GM19240 (cell line): Measurements from ENCODE around the gene DIP2C.
A peak's percentile ranks its signal among the peaks of the same experiment; 100 is the strongest.
"Not testable (repeated sequence)": the region's sequence is repeated elsewhere in the genome, so short reads cannot be mapped to it uniquely, and the experiment has no call there.

Source experiments
- DNase-seq: peaks from one replicate; pipeline ENCODE4 v3.0.0; 2011; ENCODE audit warnings: low spot score; ENCODE audit not compliant: insufficient read length

The DIP2C gene

GRCh38 chr10:287026-287709, 402.3 kb downstream of the DIP2C start:
- DNase-seq, result no peak

GRCh38 chr10:285216-285615, 404.3 kb downstream of the DIP2C start:
- no peak for DNase-seq

GRCh38 chr10:283916-284356, 405.5 kb downstream of the DIP2C start:
- peak; percentile 73 for DNase-seq

GRCh38 chr10:283140-283479, 406.4 kb downstream of the DIP2C start:
- no peak for DNase-seq

GRCh38 chr10:282294-283139, 407.0 kb downstream of the DIP2C start:
- DNase-seq, result no peak

GRCh38 chr10:279655-280054, 409.8 kb downstream of the DIP2C start:
- DNase-seq, result no peak

GRCh38 chr10:279232-279631, 410.2 kb downstream of the DIP2C start:
- DNase-seq, result no peak

- DNase-seq, result no peak
These were observed 410.8 kb downstream of the DIP2C start for GRCh38 chr10:278707-279106.

- no peak for DNase-seq
These were observed 411.5 kb downstream of the DIP2C start for GRCh38 chr10:277963-278362.

- no peak for DNase-seq
These were observed 413.8 kb downstream of the DIP2C start for GRCh38 chr10:275680-276079.

- no peak for DNase-seq
These were observed 414.6 kb downstream of the DIP2C start for GRCh38 chr10:274866-275265.

- no peak for DNase-seq
These were observed 416.4 kb downstream of the DIP2C start for GRCh38 chr10:273088-273487.

GRCh38 chr10:271722-272121, 417.7 kb downstream of the DIP2C start:
- DNase-seq, result no peak

- no peak for DNase-seq
These were observed 418.3 kb downstream of the DIP2C start for GRCh38 chr10:271201-271600.

- no peak for DNase-seq
These were observed 419.9 kb downstream of the DIP2C start for GRCh38 chr10:269440-270074.

- no peak for DNase-seq
These were observed 421.8 kb downstream of the DIP2C start for GRCh38 chr10:267705-268104.

GRCh38 chr10:266974-267425, 422.5 kb downstream of the DIP2C start:
- DNase-seq, result no peak

- not testable (repeated sequence) for DNase-seq
These were observed 423.5 kb downstream of the DIP2C start for GRCh38 chr10:265816-266588.

GRCh38 chr10:265074-265440, 424.4 kb downstream of the DIP2C start:
- DNase-seq, result not testable (repeated sequence)

- not testable (repeated sequence) for DNase-seq
These were observed 425.1 kb downstream of the DIP2C start for GRCh38 chr10:264160-265073.
